HG03432 (cell line): ENCODE measurements around the gene DEFB128.
"Not testable (repeated sequence)": the region's sequence is repeated elsewhere in the genome, so short reads cannot be mapped to it uniquely, and the experiment has no call there.

Experiments
- ATAC-seq: cut with Tn5 transposase; IDR thresholded peaks from one replicate; pipeline ENCODE4 v1.9.1; 2021; ENCODE audit warnings: mild to moderate bottlenecking, moderate library complexity; ENCODE audit not compliant: unreplicated experiment

The DEFB128 gene

GRCh38 chr20:189611-190010, at the start of gene DEFB128:
Gene DEFB128 (minus strand): TSS chr20:189711. CDS start chr20:189623, 88 bp downstream.
- ATAC-seq: no peak

DNA sequence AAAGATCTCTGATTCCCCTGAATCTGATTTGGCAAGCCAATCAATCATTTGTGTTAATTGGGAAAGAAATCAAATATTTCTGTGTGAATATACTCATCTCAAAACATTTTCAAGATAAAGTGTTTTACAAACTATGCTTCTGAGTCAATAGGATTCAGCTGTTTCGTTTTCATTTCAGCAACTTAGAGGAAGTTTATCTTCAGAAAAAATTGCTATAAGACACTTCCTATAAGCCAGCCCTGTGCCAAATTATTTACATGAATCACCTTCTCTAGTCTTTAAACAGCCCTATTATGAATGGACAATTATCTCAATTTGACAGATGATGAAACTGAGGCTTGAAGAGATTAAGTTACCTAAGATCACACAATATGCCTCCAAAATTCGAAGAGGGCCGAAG, 48.4 kb upstream of the DEFB128 start:
- peak; percentile 72 for ATAC-seq

DNA sequence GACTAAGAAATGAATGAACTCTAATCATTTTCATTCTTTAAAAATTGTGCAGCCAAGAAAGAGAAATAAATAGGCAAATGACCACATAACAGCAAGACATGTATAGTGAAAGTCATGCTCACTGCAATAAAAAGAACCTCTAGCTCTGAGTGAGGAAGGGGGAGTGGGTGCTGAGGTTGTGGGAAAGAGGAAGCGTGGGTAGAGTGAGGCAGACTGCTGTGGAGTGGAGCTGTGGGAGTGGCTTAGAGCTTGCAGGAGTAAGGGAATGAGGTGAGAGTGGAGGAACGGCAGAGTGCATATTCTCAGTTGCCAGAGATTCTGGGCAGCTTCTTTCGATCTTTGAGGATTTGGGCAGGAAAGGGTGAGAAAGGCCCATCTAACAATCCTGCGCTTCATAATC, 48.0 kb upstream of the DEFB128 start:
- peak; percentile 64 for ATAC-seq

- no peak for ATAC-seq
Observed at GRCh38 chr20:235891-236290, 46.4 kb upstream of the DEFB128 start.

DNA sequence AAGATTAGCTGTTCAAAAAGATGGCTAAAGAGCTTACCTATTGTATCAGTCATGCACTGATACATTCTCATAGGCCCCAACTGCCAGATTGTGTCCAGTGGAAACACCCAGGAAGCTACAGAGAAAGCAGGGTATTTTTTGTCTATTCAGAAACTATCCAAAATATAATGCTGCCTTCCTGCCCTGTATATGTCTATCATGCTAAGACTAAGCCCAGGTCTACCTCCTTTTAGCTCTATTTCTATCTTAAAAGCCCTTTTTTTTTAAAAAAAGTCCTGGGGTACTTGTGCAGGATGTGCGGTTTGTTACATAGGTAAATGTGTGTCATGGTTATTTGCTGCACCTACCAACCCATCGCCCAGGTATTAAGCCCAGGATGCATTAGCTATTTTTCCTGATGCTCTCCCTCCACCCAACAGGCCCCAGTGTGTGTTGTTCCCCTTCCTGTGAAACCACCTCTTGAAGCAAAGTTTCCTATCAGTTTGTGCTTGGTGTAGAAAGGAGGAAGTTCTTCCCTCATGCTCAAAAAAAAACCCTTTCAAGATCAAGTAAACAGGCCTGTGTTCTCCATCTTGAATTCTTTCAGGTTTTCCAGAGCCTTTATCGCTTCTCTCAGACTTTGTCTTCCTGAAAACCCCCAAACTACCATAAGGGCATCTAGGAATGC, 38.1 kb upstream of the DEFB128 start:
- no peak for ATAC-seq

GRCh38 chr20:226958-227357, 37.4 kb upstream of the DEFB128 start, which contains the start of gene DEFB129:
Gene DEFB129 (plus strand): TSS chr20:227258. CDS start chr20:227289, 31 bp downstream.
- no peak for ATAC-seq

GRCh38 chr20:225879-226278, 36.4 kb upstream of the DEFB128 start:
- ATAC-seq: not testable (repeated sequence)

- ATAC-seq: no peak
Observed at GRCh38 chr20:221258-221830, 31.8 kb upstream of the DEFB128 start.

DNA sequence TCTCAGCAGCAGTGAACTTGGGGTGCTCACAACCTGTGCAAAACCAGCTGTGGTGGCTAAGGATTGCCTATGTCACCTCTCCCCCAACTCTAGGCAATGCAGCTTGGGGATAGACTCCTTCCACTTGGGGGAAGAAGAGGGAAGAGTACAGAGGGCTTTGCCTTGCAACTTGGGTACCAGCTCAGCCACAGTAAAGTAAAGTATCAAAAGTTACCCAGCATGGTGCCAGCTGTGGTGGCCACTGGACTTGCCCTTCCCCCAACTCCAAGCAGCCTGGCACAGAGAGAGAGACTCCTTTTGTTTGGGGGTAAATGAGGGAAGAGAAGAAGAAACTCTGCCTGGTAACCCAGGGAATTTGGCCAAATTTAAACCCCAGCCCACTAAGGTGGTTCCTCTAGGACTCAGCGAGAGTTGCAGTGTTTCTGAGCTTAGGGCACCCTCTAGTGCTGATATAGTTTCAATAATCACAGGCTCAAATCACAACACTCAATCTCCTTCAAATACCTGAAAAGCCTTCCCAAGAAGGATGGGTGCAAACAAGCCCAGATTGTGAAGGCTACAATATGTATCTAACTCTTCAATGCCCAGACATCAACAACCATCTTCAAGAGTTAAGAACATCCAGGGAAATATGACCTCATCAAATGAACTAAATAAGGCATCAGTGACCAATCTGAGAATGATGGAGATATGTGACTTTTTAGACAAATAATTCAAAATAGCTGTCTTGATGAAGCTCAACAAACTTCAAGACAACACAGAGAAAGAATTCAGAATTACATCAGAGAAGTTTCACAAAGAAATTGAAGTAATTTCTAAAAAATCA, 30.0 kb upstream of the DEFB128 start:
- ATAC-seq: no peak

- ATAC-seq: no peak
Observed at GRCh38 chr20:217266-217665, 27.8 kb upstream of the DEFB128 start.

DNA sequence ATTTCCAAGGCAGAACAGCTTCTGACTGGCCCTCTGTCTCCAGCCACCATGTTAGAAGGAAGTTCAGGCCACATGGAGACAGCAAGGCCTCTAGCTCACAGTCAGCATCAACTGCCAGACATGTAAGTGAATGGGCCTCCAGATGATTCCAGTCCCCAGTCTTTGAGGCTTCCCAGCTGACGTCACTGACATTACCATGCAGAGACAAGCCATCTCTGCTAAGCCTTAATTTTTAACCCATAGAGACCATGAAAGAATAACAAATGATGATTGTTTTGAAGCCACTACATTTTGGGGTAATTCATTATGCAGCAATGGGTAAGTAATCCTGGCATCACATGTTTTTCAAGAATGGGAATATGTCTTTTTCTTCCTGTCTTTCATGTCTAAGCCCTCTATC, 26.3 kb upstream of the DEFB128 start:
- no peak for ATAC-seq

- ATAC-seq: no peak
Observed at GRCh38 chr20:214383-214782, 24.9 kb upstream of the DEFB128 start.

- ATAC-seq: no peak
Observed at GRCh38 chr20:210809-211502, 21.4 kb upstream of the DEFB128 start.

GRCh38 chr20:208942-209566, 19.5 kb upstream of the DEFB128 start:
- no peak for ATAC-seq

GRCh38 chr20:203630-204029, 14.1 kb upstream of the DEFB128 start:
- ATAC-seq: not testable (repeated sequence)

DNA sequence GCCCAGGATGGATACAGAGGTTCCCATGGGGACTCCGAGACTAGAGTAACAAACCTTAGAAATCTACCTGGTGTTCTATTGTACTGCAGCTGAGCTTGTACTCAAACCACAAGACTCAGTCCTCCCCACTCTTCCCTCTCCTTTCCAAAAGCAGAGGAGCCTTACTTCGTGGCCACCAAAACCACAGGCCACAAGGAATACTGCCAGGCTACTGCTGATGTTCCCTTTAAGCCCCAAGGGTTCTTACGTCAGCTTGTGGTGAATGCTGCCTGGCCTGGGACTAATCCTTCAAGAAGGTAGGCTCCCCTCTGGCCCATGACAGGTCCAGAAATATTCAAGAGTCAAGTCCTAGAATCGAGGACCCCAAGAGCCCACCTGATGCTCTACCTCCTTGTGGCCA, 10.5 kb upstream of the DEFB128 start:
- ATAC-seq: no peak

DNA sequence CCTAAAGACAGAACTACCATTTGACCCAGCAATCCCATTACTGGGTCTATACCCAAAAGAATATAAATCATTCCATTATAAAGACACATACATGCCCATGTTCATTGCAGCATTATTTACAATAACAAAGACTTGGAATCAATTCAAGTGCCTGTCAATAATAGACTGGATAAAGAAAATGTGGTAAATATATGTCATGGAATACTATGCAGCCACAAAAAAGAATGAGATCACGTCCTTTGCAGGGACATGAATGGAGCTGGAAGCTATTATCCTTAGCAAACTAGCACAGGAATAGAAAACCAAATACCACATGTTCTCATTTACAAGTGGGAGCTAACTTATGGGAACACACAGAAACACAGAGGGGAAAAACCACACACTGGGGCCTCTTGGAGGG, 8.7 kb upstream of the DEFB128 start:
- no peak for ATAC-seq

DNA sequence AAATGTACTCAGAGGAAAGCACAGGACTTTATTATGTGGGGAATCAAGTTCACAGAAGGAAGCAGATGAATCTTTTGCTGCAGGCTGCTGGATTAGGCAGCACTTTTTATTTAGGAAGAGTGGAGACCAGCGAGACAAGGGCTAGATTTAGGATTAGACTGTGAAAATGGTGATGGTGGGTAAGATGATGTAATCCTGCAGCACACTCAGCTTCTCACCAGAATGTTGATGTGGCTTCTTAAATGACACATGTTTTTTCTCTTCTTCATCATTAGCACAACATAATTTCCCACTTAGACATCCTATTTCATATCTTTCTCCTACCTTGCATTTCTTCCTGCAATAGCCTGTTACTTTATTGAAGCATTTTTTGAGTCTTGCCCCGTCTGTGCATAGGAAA, 1.8 kb downstream of the DEFB128 start:
- no peak for ATAC-seq

DNA sequence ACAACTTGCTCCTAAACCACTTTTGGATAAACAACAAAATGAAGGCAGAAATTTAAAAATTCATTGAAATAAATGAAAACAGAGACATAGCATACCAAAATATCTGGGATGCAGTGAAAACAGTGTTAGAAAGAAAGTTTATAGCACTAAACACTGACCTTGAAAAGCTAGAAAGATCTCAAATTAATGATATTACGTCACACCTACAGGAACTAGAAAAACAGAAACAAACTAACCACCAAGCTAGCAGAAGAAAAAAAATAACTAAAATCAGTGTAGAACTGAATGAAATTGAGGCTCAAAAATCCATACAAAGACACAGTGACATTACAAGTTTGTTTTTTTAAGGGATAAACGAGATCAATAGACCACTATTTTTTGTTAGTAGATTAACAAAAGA, 5.2 kb downstream of the DEFB128 start:
- ATAC-seq: no peak

GRCh38 chr20:168876-169275, 20.6 kb downstream of the DEFB128 start:
- no peak for ATAC-seq

DNA sequence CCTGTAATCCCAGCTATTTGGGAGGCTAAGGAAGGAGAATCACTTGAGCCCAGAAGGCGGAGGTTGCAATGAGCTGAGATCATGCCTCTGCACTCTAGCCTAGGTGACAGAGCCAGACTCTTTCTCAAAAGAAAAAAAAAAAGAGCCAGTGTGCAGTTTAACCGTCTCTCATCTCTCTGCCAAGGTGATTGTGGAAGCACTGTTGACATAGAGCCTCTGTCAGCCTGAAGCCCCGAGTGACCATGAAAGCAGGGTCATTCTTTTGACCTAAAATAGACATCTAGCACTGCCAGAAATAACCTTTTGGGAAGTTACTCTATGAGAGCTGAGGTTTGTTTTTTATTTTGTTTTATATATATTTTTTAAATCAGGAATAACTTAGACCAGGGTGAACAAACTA, 24.9 kb downstream of the DEFB128 start:
- ATAC-seq: no peak
